Osteocyte (in vitro differentiated cells): ENCODE measurements around the gene ARHGAP24. TPM values are rescaled to one million over a fixed set of nuclear protein-coding genes. Genes with fewer than 3 reads are reported as not detected.
A peak's percentile ranks its signal among the peaks of the same experiment; 100 is the strongest.

Experiments
- DNase-seq: peaks from one replicate; pipeline ENCODE4 v3.0.0; 2021; ENCODE audit warnings: mixed read lengths; ENCODE audit not compliant: unreplicated experiment; ENCODE audit errors: extremely low spot score
- H3K27ac Mint-ChIP-seq: one replicate; pipeline ENCODE4 v1.8.0; 2021; ENCODE audit warnings: mild to moderate bottlenecking, mixed read lengths; ENCODE audit not compliant: unreplicated experiment
- H3K27me3 Mint-ChIP-seq: one replicate; pipeline ENCODE4 v1.8.0; 2021; ENCODE audit warnings: mixed read lengths; ENCODE audit not compliant: unreplicated experiment
- H3K36me3 Mint-ChIP-seq: one replicate; pipeline ENCODE4 v1.8.0; 2021; ENCODE audit warnings: mixed read lengths; ENCODE audit not compliant: unreplicated experiment
- H3K4me1 Mint-ChIP-seq: one replicate; pipeline ENCODE4 v1.8.0; 2021; ENCODE audit warnings: mixed read lengths; ENCODE audit not compliant: unreplicated experiment
- H3K4me3 Mint-ChIP-seq: one replicate; pipeline ENCODE4 v1.8.0; 2021; ENCODE audit warnings: mild to moderate bottlenecking, moderate library complexity, mixed read lengths; ENCODE audit not compliant: unreplicated experiment
- H3K9me3 Mint-ChIP-seq: one replicate; pipeline ENCODE4 v1.8.0; 2021; ENCODE audit warnings: mixed read lengths; ENCODE audit not compliant: unreplicated experiment
- total RNA-seq: library from RNA; stranded (reverse); gene quantifications from 2 replicates; pipeline ENCODE4 v1.2.1, GENCODE V29; 2021
- TF ChIP-seq, protein P1 (sequence below): fragments of 200-600 bp; sonication (generic); IDR thresholded peaks from 2 replicates; pipeline ENCODE4 v1.5.0; 2021; ENCODE audit warnings: antibody characterized with exemption, mild to moderate bottlenecking, moderate library complexity

ARHGAP24 gene
- total RNA-seq, 1 donor from 2014 or later: 29.3 TPM

DNA sequence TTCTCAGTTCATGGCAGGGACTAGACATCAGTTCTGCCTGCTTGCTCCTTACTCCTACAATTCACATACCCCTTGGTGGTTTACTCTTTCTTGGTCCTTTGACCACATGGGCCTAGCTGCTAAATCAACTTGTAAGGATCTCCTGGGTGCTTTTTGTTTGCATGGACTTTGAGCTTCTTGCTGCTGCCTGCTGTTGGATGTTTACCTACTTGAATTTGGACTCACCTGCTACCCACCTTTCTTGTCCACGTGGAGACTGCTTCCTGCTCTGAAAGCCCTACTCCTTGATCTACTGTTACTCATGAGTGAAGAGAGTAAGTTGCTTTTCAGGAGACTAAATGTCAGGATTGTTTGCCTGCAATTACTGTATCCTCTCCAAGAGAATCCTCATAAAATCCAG is 15.2 kb upstream of the ARHGAP24 start:
- no peak overlapping the region for H3K4me3 Mint-ChIP-seq
- TF ChIP-seq, protein P1, sequence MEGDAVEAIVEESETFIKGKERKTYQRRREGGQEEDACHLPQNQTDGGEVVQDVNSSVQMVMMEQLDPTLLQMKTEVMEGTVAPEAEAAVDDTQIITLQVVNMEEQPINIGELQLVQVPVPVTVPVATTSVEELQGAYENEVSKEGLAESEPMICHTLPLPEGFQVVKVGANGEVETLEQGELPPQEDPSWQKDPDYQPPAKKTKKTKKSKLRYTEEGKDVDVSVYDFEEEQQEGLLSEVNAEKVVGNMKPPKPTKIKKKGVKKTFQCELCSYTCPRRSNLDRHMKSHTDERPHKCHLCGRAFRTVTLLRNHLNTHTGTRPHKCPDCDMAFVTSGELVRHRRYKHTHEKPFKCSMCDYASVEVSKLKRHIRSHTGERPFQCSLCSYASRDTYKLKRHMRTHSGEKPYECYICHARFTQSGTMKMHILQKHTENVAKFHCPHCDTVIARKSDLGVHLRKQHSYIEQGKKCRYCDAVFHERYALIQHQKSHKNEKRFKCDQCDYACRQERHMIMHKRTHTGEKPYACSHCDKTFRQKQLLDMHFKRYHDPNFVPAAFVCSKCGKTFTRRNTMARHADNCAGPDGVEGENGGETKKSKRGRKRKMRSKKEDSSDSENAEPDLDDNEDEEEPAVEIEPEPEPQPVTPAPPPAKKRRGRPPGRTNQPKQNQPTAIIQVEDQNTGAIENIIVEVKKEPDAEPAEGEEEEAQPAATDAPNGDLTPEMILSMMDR: no peak
- H3K27me3 Mint-ChIP-seq: peaks cover 9% of the 10 kb centered on the region
- H3K36me3 Mint-ChIP-seq: no peaks in the 10 kb centered on the region
- no peaks in the 10 kb centered on the region for H3K4me1 Mint-ChIP-seq
- H3K27ac Mint-ChIP-seq: no peak overlapping the region
- no peak for DNase-seq
- no peaks in the 10 kb centered on the region for H3K9me3 Mint-ChIP-seq

DNA sequence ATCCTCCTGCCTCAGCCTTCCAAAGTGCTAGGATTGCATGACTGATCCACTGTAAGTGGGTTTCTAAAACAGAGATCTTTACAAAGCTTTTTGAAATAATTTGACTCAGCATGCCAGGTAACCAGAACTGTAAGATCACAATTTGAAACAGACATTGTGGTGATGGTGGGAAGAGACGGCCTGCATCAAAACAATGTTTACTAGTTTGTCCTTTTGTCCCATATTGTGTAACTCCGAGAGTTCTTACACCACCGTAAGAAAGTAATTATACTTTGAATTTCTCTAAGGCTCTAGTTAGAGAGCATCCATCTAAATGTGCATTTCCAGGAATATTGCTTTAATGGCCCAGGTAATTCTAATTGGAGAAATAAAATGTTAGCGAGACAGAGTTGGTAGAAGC is 594 bp upstream of the ARHGAP24 start:
- Mint-ChIP-seq H3K36me3 (no peaks in the 10 kb centered on the region), H3K4me1 (peaks cover 8% of the 10 kb centered on the region), H3K4me3 (no peak overlapping the region), H3K9me3 (no peaks in the 10 kb centered on the region), H3K27me3 (peaks cover 58% of the 10 kb centered on the region), H3K27ac (no peak overlapping the region)
- TF ChIP-seq, protein P1: no peak
- no peak for DNase-seq

DNA sequence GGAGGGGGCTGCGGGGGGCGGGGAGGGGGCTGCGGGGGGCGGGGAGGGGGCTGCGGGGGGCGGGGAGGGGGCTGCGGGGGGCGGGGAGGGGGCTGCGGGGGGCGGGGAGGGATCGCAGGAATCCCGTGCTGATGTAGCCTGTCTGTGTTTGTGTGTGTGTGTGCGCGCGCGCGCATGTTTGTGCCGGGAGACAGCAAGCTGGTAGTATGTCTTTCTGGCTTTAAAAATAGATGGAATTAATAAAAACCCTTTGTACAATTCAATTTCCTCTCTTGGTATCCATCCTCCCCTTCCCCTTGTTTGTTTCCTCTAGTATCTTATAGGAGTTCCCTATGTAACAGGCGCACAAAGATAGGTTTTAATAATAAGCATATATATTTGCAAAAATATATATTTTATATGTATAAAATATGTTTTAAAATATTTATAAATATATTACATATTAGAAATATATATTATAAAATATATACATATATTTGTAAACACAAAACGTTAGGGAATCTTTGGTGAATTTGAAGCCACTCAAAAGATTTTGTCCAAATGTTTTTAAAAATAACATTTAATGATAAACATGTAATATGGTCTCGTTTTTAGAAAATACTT is 782 bp downstream of the ARHGAP24 start:
- H3K27ac Mint-ChIP-seq: no peak overlapping the region
- no peak for DNase-seq
- peaks cover 59% of the 10 kb centered on the region for H3K27me3 Mint-ChIP-seq

DNA sequence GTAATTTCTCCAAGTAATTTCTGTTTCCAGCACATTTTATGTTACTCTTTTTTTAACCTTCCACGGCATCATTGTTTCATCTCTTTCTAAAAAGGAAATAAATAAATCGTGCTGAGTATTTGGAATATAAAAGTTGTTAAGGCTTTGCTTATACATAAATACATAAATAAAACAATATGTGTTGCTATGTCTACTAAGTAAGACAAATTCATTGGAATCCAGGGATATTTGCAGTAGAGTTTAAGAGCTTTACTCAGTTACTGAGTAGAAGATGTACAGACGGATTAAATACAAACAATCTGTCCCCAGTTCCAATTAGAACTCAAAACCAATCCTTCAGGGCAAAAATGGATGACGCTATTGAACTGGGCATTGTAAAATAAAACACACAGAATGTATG is 1.4 kb downstream of the ARHGAP24 start:
- H3K36me3 Mint-ChIP-seq: no peaks in the 10 kb centered on the region
- H3K27me3 Mint-ChIP-seq: peaks cover 61% of the 10 kb centered on the region
- peaks cover 8% of the 10 kb centered on the region for H3K4me1 Mint-ChIP-seq
- no peaks in the 10 kb centered on the region for H3K9me3 Mint-ChIP-seq
- TF ChIP-seq, protein P1: no peak
- DNase-seq: no peak
- no peak overlapping the region for H3K4me3 Mint-ChIP-seq
- H3K27ac Mint-ChIP-seq: no peak overlapping the region

More for the DNA sequence above, 782 bp downstream of the ARHGAP24 start:
- H3K4me3 Mint-ChIP-seq: peak overlapping the region; percentile 68
- H3K9me3 Mint-ChIP-seq: no peaks in the 10 kb centered on the region
- TF ChIP-seq, protein P1: no peak
- H3K4me1 Mint-ChIP-seq: peaks cover 8% of the 10 kb centered on the region
- no peaks in the 10 kb centered on the region for H3K36me3 Mint-ChIP-seq

DNA sequence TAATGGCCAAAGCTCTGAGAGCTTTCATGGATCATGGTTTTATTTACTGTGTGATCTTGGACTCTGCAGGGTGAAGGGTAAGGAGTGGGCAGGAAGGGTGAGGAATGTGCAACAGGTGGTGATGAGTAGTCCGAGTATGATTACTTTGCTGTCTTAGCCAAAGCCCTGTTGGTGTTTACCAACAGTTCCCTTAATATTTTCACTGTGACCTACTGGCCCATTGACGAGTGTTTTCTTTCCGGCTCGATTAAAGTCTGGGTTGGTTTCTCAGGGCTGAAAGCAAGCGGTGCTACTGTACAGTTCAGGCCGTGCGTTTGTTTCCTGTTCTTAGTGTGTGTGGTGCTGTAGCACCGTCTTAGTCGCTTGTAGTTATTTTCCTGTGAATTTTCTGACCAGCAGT is 2.6 kb downstream of the ARHGAP24 start:
- TF ChIP-seq, protein P1: no peak
- peaks cover 65% of the 10 kb centered on the region for H3K27me3 Mint-ChIP-seq
- no peak overlapping the region for H3K4me3 Mint-ChIP-seq
- H3K4me1 Mint-ChIP-seq: peaks cover 8% of the 10 kb centered on the region
- H3K9me3 Mint-ChIP-seq: no peaks in the 10 kb centered on the region
- no peaks in the 10 kb centered on the region for H3K36me3 Mint-ChIP-seq
- no peak overlapping the region for H3K27ac Mint-ChIP-seq
- DNase-seq: no peak
